Neural progenitor cell (in vitro differentiated cells): Measurements from ENCODE around the gene CLCF1. TPM values are rescaled to one million over a fixed set of nuclear protein-coding genes. Genes with fewer than 3 reads are reported as not detected.

Experiments used
- DNase-seq: peaks from one replicate; pipeline ENCODE4 v3.0.0-alpha.2; 2016; ENCODE audit warnings: low spot score
- H2AFZ ChIP-seq: fragments of 200-600 bp; sonication (generic); replicated peaks from 2 replicates; pipeline ENCODE4 v1.6.1; 2016; ENCODE audit warnings: antibody characterized with exemption
- H3F3A ChIP-seq: fragments of 200-600 bp; sonication (generic); 2 replicates; pipeline ENCODE4 v1.6.1; 2016; ENCODE audit warnings: antibody characterized with exemption, low read depth
- H3K27ac ChIP-seq: fragments of 200-600 bp; sonication (generic); 2 replicates; pipeline ENCODE4 v1.5.1; 2016; ENCODE audit warnings: mild to moderate bottlenecking
- H3K27me3 ChIP-seq: fragments of 200-600 bp; sonication (generic); 2 replicates; pipeline ENCODE4 v1.6.1; 2016; ENCODE audit warnings: mild to moderate bottlenecking, moderate library complexity
- H3K36me3 ChIP-seq: fragments of 200-600 bp; sonication (generic); 2 replicates; pipeline ENCODE4 v1.5.1; 2016
- H3K4me1 ChIP-seq: fragments of 200-600 bp; sonication (generic); 2 replicates; pipeline ENCODE4 v1.6.1; 2016; ENCODE audit warnings: mixed run types
- H3K4me2 ChIP-seq: fragments of 200-600 bp; sonication (generic); 2 replicates; pipeline ENCODE4 v1.6.1; 2016
- H3K4me3 ChIP-seq: fragments of 200-600 bp; sonication (generic); 2 replicates; pipeline ENCODE4 v1.5.1; 2016
- H3K79me2 ChIP-seq: fragments of 200-600 bp; sonication (generic); 2 replicates; pipeline ENCODE4 v1.6.1; 2016; ENCODE audit warnings: low read depth
- H3K9ac ChIP-seq: fragments of 200-600 bp; sonication (generic); 2 replicates; pipeline ENCODE4 v1.6.1; 2016
- H3K9me3 ChIP-seq: fragments of 200-600 bp; sonication (generic); 2 replicates; pipeline ENCODE4 v1.5.1; 2016; ENCODE audit warnings: low read depth
- H4K20me1 ChIP-seq: fragments of 200-600 bp; sonication (generic); 2 replicates; pipeline ENCODE4 v1.6.1; 2016; ENCODE audit warnings: low read depth
- H3K27ac Mint-ChIP-seq: 3 replicates; pipeline ENCODE4 v1.8.0; 2021; ENCODE audit warnings: mixed read lengths
- H3K27me3 Mint-ChIP-seq: 2 replicates; pipeline ENCODE4 v1.8.0; 2022; ENCODE audit warnings: low read depth, mild to moderate bottlenecking, inconsistent platforms, moderate library complexity, mixed read lengths; ENCODE audit not compliant: insufficient read depth
- H3K36me3 Mint-ChIP-seq: 3 replicates; pipeline ENCODE4 v1.8.0; 2021; ENCODE audit warnings: mixed read lengths
- H3K4me1 Mint-ChIP-seq: 3 replicates; pipeline ENCODE4 v1.8.0; 2021; ENCODE audit warnings: mixed read lengths
- H3K4me3 Mint-ChIP-seq: 3 replicates; pipeline ENCODE4 v1.8.0; 2021; ENCODE audit warnings: mild to moderate bottlenecking, moderate library complexity, mixed read lengths
- H3K9me3 Mint-ChIP-seq: 3 replicates; pipeline ENCODE4 v1.8.0; 2020; ENCODE audit warnings: mixed read lengths
- CTCF ChIP-seq: fragments of 200-600 bp; sonication (generic); IDR thresholded peaks from 2 replicates; pipeline ENCODE4 v1.5.1; 2017; ENCODE audit warnings: antibody characterized with exemption, mild to moderate bottlenecking
- EZH2 ChIP-seq: fragments of 200-600 bp; sonication (generic); IDR thresholded peaks from 2 replicates; pipeline ENCODE4 v1.6.1; 2017; ENCODE audit warnings: antibody characterized with exemption, mild to moderate bottlenecking, moderate library complexity
- EZH2phosphoT487 ChIP-seq: fragments of 200-600 bp; sonication (generic); IDR thresholded peaks from 2 replicates; pipeline ENCODE4 v1.6.1; 2017; ENCODE audit warnings: antibody characterized with exemption
- total RNA-seq: library from RNA; depleted of rRNA; stranded (reverse); fragments of >200 nt; gene quantifications from 2 replicates; pipeline ENCODE4 v1.2.3, GENCODE V29; 2015; ENCODE audit warnings: low replicate concordance

The CLCF1 gene
- total RNA-seq, 1 donor from 2014 or later: 2.0 TPM

- Mint-ChIP-seq H3K27me3 (peaks cover 6% of the 10 kb centered on the region), H3K36me3 (peaks cover 4% of the 10 kb centered on the region), H3K9me3 (peaks cover 2% of the 10 kb centered on the region), H3K27ac (no peak overlapping the region), H3K4me3 (no peak overlapping the region), H3K4me1 (peaks cover 16% of the 10 kb centered on the region)
- H3K36me3 ChIP-seq: no peaks in the 10 kb centered on the region
- peaks cover 14% of the 10 kb centered on the region for H3K27me3 ChIP-seq
- H4K20me1 ChIP-seq: peaks cover 4% of the 10 kb centered on the region
- TF ChIP-seq EZH2 (no peak), EZH2phosphoT487 (no peak), CTCF (no peak)
- no peaks in the 10 kb centered on the region for H3K9me3 ChIP-seq
- no peaks in the 10 kb centered on the region for H3K79me2 ChIP-seq
- H3K9ac ChIP-seq: no peak overlapping the region
- H3K4me1 ChIP-seq: peaks cover 9% of the 10 kb centered on the region
- H3K27ac ChIP-seq: no peak overlapping the region
- H3K4me3 ChIP-seq: no peak overlapping the region
- H3K4me2 ChIP-seq: no peak overlapping the region
- no peak for DNase-seq
- H3F3A ChIP-seq: no peaks in the 10 kb centered on the region
- no peak overlapping the region for H2AFZ ChIP-seq
These were observed 7.5 kb downstream of the CLCF1 start for GRCh38 chr11:67365736-67366444.

GRCh38 chr11:67364783-67365722, 8.3 kb downstream of the CLCF1 start:
- Mint-ChIP-seq H3K4me3 (no peak overlapping the region), H3K4me1 (peaks cover 10% of the 10 kb centered on the region), H3K27me3 (peaks cover 4% of the 10 kb centered on the region), H3K27ac (no peak overlapping the region), H3K9me3 (peaks cover 2% of the 10 kb centered on the region), H3K36me3 (peaks cover 4% of the 10 kb centered on the region)
- Histone ChIP-seq H2AFZ (no peak overlapping the region), H3K4me3 (no peak overlapping the region), H3K4me2 (no peak overlapping the region), H4K20me1 (no peaks in the 10 kb centered on the region), H3K4me1 (peaks cover 4% of the 10 kb centered on the region), H3K27ac (no peak overlapping the region), H3K36me3 (no peaks in the 10 kb centered on the region), H3K9ac (no peak overlapping the region), H3K79me2 (no peaks in the 10 kb centered on the region), H3F3A (no peaks in the 10 kb centered on the region), H3K27me3 (peaks cover 8% of the 10 kb centered on the region), H3K9me3 (no peaks in the 10 kb centered on the region)
- TF ChIP-seq EZH2: no peak
- TF ChIP-seq EZH2phosphoT487: no peak
- TF ChIP-seq CTCF: no peak
- no peak for DNase-seq

GRCh38 chr11:67364169-67364568, 9.2 kb downstream of the CLCF1 start:
- DNase-seq: no peak
- no peaks in the 10 kb centered on the region for H4K20me1 ChIP-seq
- H3K9me3 ChIP-seq: no peaks in the 10 kb centered on the region
- H3K4me1 ChIP-seq: peaks cover 4% of the 10 kb centered on the region
- no peaks in the 10 kb centered on the region for H3K36me3 ChIP-seq
- no peak overlapping the region for H2AFZ ChIP-seq
- H3K27ac ChIP-seq: no peak overlapping the region
- H3K27me3 ChIP-seq: no peaks in the 10 kb centered on the region
- no peak overlapping the region for H3K4me3 ChIP-seq
- no peak overlapping the region for H3K9ac ChIP-seq
- Mint-ChIP-seq H3K36me3 (peaks cover 4% of the 10 kb centered on the region), H3K27me3 (peaks cover 4% of the 10 kb centered on the region), H3K4me1 (peaks cover 8% of the 10 kb centered on the region), H3K27ac (no peak overlapping the region), H3K9me3 (peaks cover 2% of the 10 kb centered on the region), H3K4me3 (no peak overlapping the region)
- TF ChIP-seq CTCF (no peak), EZH2 (no peak), EZH2phosphoT487 (no peak)
- no peaks in the 10 kb centered on the region for H3K79me2 ChIP-seq
- no peak overlapping the region for H3K4me2 ChIP-seq
- no peaks in the 10 kb centered on the region for H3F3A ChIP-seq
